ENCODE measurements around the gene MAPRE2.

MAPRE2 gene

DNA sequence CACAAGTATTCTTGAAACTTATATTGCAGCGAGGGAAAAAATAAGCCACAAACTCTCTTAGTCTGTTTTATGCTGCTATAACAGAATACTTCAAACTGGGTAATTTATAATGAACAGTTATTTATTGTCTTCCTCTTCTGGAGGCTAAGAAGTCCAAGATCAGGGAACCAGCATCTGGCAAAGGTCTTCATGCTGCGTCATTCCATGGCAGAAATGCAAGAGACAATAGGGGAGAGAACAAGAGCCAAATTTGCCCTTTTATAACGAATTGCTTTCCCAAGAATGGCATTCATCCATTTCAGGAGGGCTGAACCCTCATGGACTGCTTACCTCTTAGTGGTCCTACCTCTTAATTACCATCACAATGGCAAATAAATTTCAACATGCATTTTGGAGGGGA lies 46.5 kb downstream of the MAPRE2 start:
- Histone ChIP-seq H3K4me1 (ENCODE audit: insufficient read depth, low read length, severe bottlenecking) (no peaks in the 10 kb centered on the region), H3F3A (ENCODE audit: insufficient read depth, low read length) (no peaks in the 10 kb centered on the region), H3K9ac (ENCODE audit: low read length) (no peak overlapping the region), H4K20me1 (ENCODE audit: insufficient read depth, low read length) (no peaks in the 10 kb centered on the region), H3K79me2 (ENCODE audit: insufficient read depth, low read length) (peaks cover 14% of the 10 kb centered on the region; the same call in 1 of the 2 replicates), H3K27me3 (ENCODE audit: insufficient read depth, low read length) (no peaks in the 10 kb centered on the region), H3K4me3 (ENCODE audit: low read depth, low read length, poor library complexity, severe bottlenecking) (no peak overlapping the region), H3K9me2 (ENCODE audit: low read depth, low read length) (no peaks in the 10 kb centered on the region), H3K27ac (ENCODE audit: low read depth, low read length, poor library complexity, severe bottlenecking) (no peak overlapping the region), H2AFZ (ENCODE audit: low read length) (no peak overlapping the region), H3K4me2 (ENCODE audit: low read length) (no peak overlapping the region), H3K9me3 (ENCODE audit: low read length) (no peaks in the 10 kb centered on the region), H3K36me3 (ENCODE audit: insufficient read depth, low read length) (peaks cover 28% of the 10 kb centered on the region; the same call in 1 of the 2 replicates)
- TF ChIP-seq, protein P1, sequence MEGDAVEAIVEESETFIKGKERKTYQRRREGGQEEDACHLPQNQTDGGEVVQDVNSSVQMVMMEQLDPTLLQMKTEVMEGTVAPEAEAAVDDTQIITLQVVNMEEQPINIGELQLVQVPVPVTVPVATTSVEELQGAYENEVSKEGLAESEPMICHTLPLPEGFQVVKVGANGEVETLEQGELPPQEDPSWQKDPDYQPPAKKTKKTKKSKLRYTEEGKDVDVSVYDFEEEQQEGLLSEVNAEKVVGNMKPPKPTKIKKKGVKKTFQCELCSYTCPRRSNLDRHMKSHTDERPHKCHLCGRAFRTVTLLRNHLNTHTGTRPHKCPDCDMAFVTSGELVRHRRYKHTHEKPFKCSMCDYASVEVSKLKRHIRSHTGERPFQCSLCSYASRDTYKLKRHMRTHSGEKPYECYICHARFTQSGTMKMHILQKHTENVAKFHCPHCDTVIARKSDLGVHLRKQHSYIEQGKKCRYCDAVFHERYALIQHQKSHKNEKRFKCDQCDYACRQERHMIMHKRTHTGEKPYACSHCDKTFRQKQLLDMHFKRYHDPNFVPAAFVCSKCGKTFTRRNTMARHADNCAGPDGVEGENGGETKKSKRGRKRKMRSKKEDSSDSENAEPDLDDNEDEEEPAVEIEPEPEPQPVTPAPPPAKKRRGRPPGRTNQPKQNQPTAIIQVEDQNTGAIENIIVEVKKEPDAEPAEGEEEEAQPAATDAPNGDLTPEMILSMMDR (IDR thresholded peaks at IDR 0.05; ENCODE audit: low read length), result no peak
- no peak for TF ChIP-seq EZH2 (IDR thresholded peaks at IDR 0.05; ENCODE audit: borderline replicate concordance, low read length)

DNA sequence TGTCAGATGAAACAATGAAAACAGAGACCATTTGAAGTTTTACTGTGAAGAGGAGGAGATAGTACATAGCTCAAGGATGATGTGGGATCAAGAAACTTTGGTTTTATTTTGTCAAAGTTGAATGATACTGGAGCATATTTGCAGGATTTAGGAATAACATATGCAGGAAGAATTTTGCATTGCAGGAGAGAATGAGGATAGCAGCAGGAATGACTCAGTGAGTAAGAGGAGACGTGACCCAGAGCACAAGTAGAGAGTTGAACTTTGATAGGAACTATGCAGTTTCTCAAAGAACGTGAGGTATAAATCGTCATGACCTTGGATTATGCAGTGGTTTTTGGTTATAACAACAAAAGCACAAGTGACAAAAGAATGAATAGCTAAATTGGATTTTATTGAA lies 47.7 kb downstream of the MAPRE2 start:
- H3K9me2 ChIP-seq (ENCODE audit: low read depth, low read length), result no peaks in the 10 kb centered on the region
- H2AFZ ChIP-seq (ENCODE audit: low read length), result no peak overlapping the region
- no peaks in the 10 kb centered on the region for H3K27me3 ChIP-seq (ENCODE audit: insufficient read depth, low read length)
- no peak for TF ChIP-seq EZH2 (IDR thresholded peaks at IDR 0.05; ENCODE audit: borderline replicate concordance, low read length)
- TF ChIP-seq, protein P1 (IDR thresholded peaks at IDR 0.05; ENCODE audit: low read length), result no peak
- peaks cover 24% of the 10 kb centered on the region; the same call in 1 of the 2 replicates for H3K36me3 ChIP-seq (ENCODE audit: insufficient read depth, low read length)
- no peaks in the 10 kb centered on the region for H3F3A ChIP-seq (ENCODE audit: insufficient read depth, low read length)
- no peak overlapping the region for H3K4me2 ChIP-seq (ENCODE audit: low read length)
- H3K27ac ChIP-seq (ENCODE audit: low read depth, low read length, poor library complexity, severe bottlenecking), result no peak overlapping the region
- peaks cover 14% of the 10 kb centered on the region; the same call in 1 of the 2 replicates for H3K79me2 ChIP-seq (ENCODE audit: insufficient read depth, low read length)
- H3K4me3 ChIP-seq (ENCODE audit: low read depth, low read length, poor library complexity, severe bottlenecking), result no peak overlapping the region
- H3K4me1 ChIP-seq (ENCODE audit: insufficient read depth, low read length, severe bottlenecking), result no peaks in the 10 kb centered on the region
- no peak overlapping the region for H3K9ac ChIP-seq (ENCODE audit: low read length)
- no peaks in the 10 kb centered on the region for H3K9me3 ChIP-seq (ENCODE audit: low read length)
- H4K20me1 ChIP-seq (ENCODE audit: insufficient read depth, low read length), result no peaks in the 10 kb centered on the region

DNA sequence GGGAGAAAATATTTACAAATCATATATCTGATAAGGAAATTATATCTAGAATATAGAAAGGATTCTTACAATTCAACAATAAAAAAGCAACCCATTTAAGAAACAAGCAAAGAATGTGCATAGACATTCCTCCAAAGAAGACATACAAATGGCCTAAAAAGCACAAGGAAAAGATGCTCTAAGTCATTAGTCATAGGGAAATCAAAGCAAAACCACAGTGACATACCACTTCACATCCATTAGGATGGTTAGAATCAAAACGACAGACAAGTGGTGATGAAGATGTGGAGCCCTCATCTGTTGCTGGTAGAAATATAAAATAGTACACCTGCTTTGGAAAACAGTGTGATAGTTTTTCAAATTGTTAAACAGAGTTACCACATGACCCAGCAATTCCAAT lies 48.2 kb downstream of the MAPRE2 start:
- no peak overlapping the region for H3K9ac ChIP-seq (ENCODE audit: low read length)
- no peaks in the 10 kb centered on the region for H3K4me1 ChIP-seq (ENCODE audit: insufficient read depth, low read length, severe bottlenecking)
- no peak overlapping the region for H3K4me3 ChIP-seq (ENCODE audit: low read depth, low read length, poor library complexity, severe bottlenecking)
- H4K20me1 ChIP-seq (ENCODE audit: insufficient read depth, low read length), result no peaks in the 10 kb centered on the region
- H3K9me3 ChIP-seq (ENCODE audit: low read length), result no peaks in the 10 kb centered on the region
- H3K4me2 ChIP-seq (ENCODE audit: low read length), result no peak overlapping the region
- H3K9me2 ChIP-seq (ENCODE audit: low read depth, low read length), result no peaks in the 10 kb centered on the region
- TF ChIP-seq, protein P1 (IDR thresholded peaks at IDR 0.05; ENCODE audit: low read length), result no peak
- no peak for TF ChIP-seq EZH2 (IDR thresholded peaks at IDR 0.05; ENCODE audit: borderline replicate concordance, low read length)
- H3F3A ChIP-seq (ENCODE audit: insufficient read depth, low read length), result no peaks in the 10 kb centered on the region
- H3K36me3 ChIP-seq (ENCODE audit: insufficient read depth, low read length), result peaks cover 24% of the 10 kb centered on the region; the same call in 1 of the 2 replicates
- H2AFZ ChIP-seq (ENCODE audit: low read length), result no peak overlapping the region
- H3K27me3 ChIP-seq (ENCODE audit: insufficient read depth, low read length), result no peaks in the 10 kb centered on the region
- H3K27ac ChIP-seq (ENCODE audit: low read depth, low read length, poor library complexity, severe bottlenecking), result no peak overlapping the region
- peaks cover 14% of the 10 kb centered on the region; the same call in 1 of the 2 replicates for H3K79me2 ChIP-seq (ENCODE audit: insufficient read depth, low read length)

Measured in OCI-LY1 (cell line).